ENCODE data around the gene ATXN10. TPM values are rescaled to one million over a fixed set of nuclear protein-coding genes. Genes with fewer than 3 reads are reported as not detected.

The ATXN10 gene
- total RNA-seq, 4 donors from 2014 or later: 28.4 to 184 (median 66.3) TPM

DNA sequence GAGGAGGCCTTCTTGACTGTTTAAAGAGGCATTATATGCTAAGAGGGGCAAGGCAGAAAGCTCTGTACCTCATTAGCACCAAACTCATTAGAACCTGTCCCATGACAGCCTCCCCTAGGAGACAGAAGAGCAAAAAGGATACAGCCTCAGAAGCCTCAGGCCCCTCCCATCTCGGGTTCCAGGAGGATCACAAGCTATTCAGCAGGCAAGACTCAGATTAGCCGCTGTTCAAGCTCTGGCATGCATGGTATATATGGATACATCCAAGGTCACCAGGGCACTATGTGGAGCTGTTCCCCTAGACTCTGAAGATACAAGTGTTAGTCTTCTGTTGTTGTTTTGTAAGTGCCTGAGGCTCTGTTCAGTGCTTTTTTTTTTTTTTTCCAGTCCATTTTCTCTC lies 32.1 kb downstream of the ATXN10 start:
- Histone ChIP-seq H3K4me1 (no peaks in the 10 kb centered on the region), H3K36me3 (peaks cover 0 to 39% (median 0%) of the 10 kb centered on the region in 3 donors), H3K9me3 (no peaks in the 10 kb centered on the region), H3K27me3 (no peaks in the 10 kb centered on the region), H3K27ac (no peak overlapping the region), H3K4me3 (no peak overlapping the region)
- no peak for TF ChIP-seq POLR2A (IDR thresholded peaks at IDR 0.05)
- TF ChIP-seq, protein P1, sequence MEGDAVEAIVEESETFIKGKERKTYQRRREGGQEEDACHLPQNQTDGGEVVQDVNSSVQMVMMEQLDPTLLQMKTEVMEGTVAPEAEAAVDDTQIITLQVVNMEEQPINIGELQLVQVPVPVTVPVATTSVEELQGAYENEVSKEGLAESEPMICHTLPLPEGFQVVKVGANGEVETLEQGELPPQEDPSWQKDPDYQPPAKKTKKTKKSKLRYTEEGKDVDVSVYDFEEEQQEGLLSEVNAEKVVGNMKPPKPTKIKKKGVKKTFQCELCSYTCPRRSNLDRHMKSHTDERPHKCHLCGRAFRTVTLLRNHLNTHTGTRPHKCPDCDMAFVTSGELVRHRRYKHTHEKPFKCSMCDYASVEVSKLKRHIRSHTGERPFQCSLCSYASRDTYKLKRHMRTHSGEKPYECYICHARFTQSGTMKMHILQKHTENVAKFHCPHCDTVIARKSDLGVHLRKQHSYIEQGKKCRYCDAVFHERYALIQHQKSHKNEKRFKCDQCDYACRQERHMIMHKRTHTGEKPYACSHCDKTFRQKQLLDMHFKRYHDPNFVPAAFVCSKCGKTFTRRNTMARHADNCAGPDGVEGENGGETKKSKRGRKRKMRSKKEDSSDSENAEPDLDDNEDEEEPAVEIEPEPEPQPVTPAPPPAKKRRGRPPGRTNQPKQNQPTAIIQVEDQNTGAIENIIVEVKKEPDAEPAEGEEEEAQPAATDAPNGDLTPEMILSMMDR (IDR thresholded peaks at IDR 0.05): no peak
- DNase-seq: no peak

DNA sequence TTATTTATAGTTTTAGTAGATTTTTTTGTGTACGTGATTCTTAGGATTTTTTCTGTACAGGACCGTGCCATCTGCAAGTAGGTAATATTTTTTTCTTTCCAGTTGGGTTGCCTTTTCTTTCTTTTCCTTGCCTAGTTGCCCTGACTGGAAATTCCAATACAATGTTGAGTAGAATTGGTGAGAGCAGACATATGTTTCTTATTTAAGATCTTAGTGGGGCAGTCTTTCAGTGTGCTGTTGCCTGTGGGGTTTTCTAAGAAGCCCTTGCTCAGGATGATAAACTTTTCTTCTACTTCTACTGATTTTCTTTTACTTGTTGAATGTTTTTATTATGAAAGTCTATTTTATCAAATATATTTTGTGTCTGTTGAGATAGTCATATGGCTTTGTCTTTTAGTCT lies 33.0 kb downstream of the ATXN10 start:
- H3K9me3 ChIP-seq: no peaks in the 10 kb centered on the region
- peaks cover 0 to 39% (median 0%) of the 10 kb centered on the region in 3 donors for H3K36me3 ChIP-seq
- TF ChIP-seq, protein P1 (IDR thresholded peaks at IDR 0.05): no peak
- no peak for TF ChIP-seq POLR2A (IDR thresholded peaks at IDR 0.05)
- no peak for DNase-seq
- no peak overlapping the region for H3K27ac ChIP-seq
- no peak overlapping the region for H3K4me3 ChIP-seq
- peaks cover 0 to 3% (median 0%) of the 10 kb centered on the region in 4 donors for H3K4me1 ChIP-seq
- H3K27me3 ChIP-seq: no peaks in the 10 kb centered on the region

DNA sequence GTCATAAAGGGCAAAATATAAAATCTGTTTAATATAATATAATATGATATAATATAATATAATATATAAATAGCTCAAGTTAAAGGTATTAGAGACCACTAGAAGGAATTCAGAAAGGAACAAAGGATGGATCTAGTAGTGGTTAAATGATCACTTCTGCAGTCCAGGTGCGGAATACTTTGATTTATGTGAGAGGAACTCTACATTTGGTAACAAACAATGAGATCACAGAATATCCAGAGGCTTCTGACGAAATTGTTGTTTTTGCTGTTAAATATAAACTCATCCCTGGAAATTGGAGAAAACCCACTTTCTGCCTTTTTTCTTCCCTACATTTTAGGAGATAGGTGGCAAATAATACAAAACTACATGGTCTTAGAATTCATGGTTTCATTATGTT lies 36.0 kb downstream of the ATXN10 start:
- Histone ChIP-seq H3K9me3 (no peaks in the 10 kb centered on the region), H3K27ac (no peak overlapping the region), H3K36me3 (peaks cover 0 to 23% (median 0%) of the 10 kb centered on the region in 3 donors), H3K27me3 (no peaks in the 10 kb centered on the region), H3K4me1 (peaks cover 0 to 7% (median 0%) of the 10 kb centered on the region in 4 donors), H3K4me3 (no peak overlapping the region)
- no peak for TF ChIP-seq POLR2A (IDR thresholded peaks at IDR 0.05)
- TF ChIP-seq, protein P1 (IDR thresholded peaks at IDR 0.05): no peak
- no peak for DNase-seq

DNA sequence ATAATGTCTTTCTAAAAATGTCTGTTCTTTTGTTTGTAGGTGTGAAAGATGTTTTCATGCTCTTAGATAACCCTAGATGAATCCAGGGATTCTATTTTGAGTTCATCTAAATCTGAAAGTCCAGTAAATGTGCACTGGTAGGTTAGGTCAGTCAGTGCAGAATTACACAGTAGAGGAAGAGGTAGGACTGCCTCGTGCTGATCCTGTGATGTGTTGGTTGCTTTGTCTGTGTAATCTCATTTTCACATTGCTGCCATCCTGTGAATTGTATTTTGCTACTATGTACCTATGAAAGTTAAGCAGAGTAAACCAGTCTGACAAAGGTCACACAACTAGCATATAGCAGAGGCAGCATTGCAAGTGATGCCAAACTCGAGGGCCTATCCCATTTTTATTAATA lies 36.5 kb downstream of the ATXN10 start:
- Histone ChIP-seq H3K4me3 (no peak overlapping the region), H3K27ac (no peak overlapping the region), H3K27me3 (no peaks in the 10 kb centered on the region), H3K4me1 (peaks cover 0 to 7% (median 0%) of the 10 kb centered on the region in 4 donors), H3K9me3 (no peaks in the 10 kb centered on the region), H3K36me3 (peaks cover 0 to 18% (median 0%) of the 10 kb centered on the region in 3 donors)
- TF ChIP-seq, protein P1 (IDR thresholded peaks at IDR 0.05): no peak
- no peak for TF ChIP-seq POLR2A (IDR thresholded peaks at IDR 0.05)
- no peak for DNase-seq

DNA sequence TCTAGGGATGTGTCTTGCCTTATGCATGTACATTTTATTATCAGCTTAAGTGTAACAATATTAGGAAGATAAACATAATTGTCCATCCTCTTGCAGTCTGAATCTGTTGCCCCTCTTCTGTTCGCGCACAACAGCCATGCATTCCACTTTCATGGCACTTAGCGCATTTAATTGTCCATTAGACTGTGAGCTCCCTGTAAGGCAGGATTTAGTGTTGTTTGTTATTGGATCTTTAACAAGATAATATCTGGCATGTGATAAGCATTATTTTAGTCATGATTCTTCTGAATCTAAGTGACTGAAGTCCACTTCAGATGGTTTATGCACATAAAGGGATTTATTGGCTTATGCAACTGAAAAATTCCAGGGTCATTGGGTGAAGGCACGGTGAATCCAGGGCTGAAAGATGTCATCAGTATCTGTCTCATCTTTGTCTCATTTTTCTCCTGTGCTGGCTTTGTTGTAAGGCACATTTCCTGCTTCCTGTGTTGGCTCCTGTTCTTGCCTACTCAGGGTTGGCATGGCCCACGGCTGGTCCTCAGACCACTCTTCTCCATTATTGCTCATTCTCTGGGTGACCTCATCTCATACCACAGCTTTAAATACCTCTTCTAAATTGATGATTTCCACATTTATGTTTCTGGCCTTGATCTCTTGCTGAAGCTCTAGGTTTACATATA lies 37.6 kb downstream of the ATXN10 start:
- TF ChIP-seq, protein P1 (IDR thresholded peaks at IDR 0.05): no peak
- TF ChIP-seq POLR2A (IDR thresholded peaks at IDR 0.05): no peak
- peaks cover 0 to 7% (median 0%) of the 10 kb centered on the region in 3 donors for H3K36me3 ChIP-seq
- no peaks in the 10 kb centered on the region for H3K27me3 ChIP-seq
- peaks cover 0 to 7% (median 0%) of the 10 kb centered on the region in 4 donors for H3K4me1 ChIP-seq
- H3K9me3 ChIP-seq: no peaks in the 10 kb centered on the region
- no peak overlapping the region for H3K27ac ChIP-seq
- H3K4me3 ChIP-seq: no peak overlapping the region
- DNase-seq: no peak
